Activated naive CD8-positive, alpha-beta T cell treated with anti-CD3 and anti-CD28 coated beads, Interleukin-2, amount 50 U/mL, for 24 hours (primary cell): Measurements from ENCODE around the gene CTSV.
"Not testable (repeated sequence)": the region's sequence is repeated elsewhere in the genome, so short reads cannot be mapped to it uniquely, and the experiment has no call there.

Source experiments
- ATAC-seq: fragments of 150-1000 bp; cut with Tn5 transposase; one replicate; pipeline ENCODE4 v1.10.0; 2021
- DNase-seq: peaks from one replicate; pipeline ENCODE4 v3.0.0; 2021
- H3K27ac Mint-ChIP-seq: one replicate; pipeline ENCODE4 v1.8.0; 2021; ENCODE audit warnings: mild to moderate bottlenecking, mixed read lengths
- H3K27me3 Mint-ChIP-seq: one replicate; pipeline ENCODE4 v1.8.0; 2021; ENCODE audit warnings: mixed read lengths
- H3K36me3 Mint-ChIP-seq: one replicate; pipeline ENCODE4 v1.8.0; 2021; ENCODE audit warnings: low read depth, mixed read lengths
- H3K4me1 Mint-ChIP-seq: one replicate; pipeline ENCODE4 v1.8.0; 2021; ENCODE audit warnings: mixed read lengths
- H3K4me3 Mint-ChIP-seq: one replicate; pipeline ENCODE4 v1.8.0; 2021; ENCODE audit warnings: mild to moderate bottlenecking, moderate library complexity, mixed read lengths
- H3K9me3 Mint-ChIP-seq: one replicate; pipeline ENCODE4 v1.8.0; 2021; ENCODE audit warnings: mixed read lengths

Gene CTSV

DNA sequence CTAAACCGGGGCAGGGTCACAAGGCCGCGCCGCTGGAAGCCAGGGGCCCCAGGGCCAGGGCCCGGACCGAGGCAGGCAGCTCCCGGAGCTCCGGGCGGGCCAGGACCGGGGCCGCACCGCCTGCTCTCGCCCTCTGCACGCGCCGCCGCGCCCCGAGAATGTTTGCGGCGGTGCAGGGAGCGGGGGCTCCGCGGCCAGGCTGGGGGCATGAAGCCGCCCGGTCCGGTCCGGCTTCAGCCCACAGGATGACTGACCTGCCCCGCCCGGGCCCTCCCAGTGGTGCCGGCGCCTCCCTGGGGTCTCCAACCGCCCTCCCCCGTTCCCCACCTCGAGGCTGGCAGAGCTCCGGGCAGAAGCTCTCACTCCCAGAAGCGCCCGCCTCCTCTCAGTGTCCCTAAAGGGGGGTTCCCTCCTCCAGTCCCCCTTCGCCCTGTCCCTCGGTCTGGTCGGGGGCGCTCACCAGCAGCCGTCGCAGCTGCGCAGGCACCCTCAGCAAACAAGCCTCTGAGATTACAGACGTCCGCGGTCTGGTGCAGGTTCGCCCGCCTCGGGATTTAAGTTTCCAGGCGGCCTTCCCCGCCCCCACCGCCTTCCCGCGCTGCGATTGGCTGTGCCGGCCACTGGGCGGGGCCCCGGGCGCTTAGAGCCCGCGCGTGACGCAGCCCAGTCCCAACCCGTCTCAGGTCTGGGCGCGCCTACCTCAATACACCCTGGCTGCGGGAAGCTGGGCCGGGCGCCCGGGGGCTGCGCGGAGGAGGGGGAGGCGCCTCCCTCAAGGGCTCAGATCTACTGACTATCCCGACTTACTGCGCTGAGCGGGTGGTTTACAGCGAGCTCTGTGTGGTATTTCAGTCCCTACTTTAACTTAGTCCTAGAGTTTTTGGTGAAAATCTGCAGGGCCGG, at the start of gene CTSV:
TSS of gene CTSV (minus strand) at position 532 of the 903 bp plus-strand sequence. CDS start 1,099 bp downstream, outside the sequence.
- H3K9me3 Mint-ChIP-seq, result no peaks in the 10 kb centered on the region
- H3K4me1 Mint-ChIP-seq, result peaks cover 4% of the 10 kb centered on the region
- no peak within 1 kb of the TSS for H3K27ac Mint-ChIP-seq
- peak; percentile 84 for DNase-seq
- peak within 1 kb of the TSS; percentile 79 for H3K4me3 Mint-ChIP-seq
- peaks cover 56% of the 10 kb centered on the region for H3K27me3 Mint-ChIP-seq
- peak; percentile 99 for ATAC-seq
- H3K36me3 Mint-ChIP-seq, result no peaks in the 10 kb centered on the region

DNA sequence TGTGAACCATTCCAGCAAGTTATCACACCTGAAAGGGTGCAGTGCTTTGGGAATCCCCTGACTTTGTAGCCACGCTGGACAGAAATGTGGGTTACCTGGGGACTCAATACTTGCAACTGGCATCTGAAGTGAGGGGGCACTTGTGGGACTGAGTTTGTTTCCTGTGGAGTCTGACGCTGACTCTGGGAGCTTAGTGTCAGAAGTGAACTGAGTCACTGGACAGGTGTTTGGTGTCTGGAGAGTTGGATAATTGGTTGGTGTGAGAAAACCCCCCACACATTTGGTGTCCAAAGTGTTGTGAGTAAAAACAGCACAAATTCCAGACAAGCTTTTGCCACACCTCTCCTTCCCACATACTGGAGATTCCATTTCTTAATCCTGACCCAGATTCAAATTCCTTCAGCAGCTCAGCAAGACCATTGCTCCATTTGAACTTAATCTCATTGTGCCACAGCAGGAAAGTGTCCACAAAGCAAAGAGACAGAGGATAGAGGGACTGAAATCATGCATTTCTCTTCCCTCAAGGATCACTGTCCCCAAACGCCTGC, 48.8 kb upstream of the CTSV start:
- ATAC-seq, H3K4me3 Mint-ChIP-seq, H3K27ac Mint-ChIP-seq, H3K4me1 Mint-ChIP-seq, H3K36me3 Mint-ChIP-seq, DNase-seq, H3K9me3 Mint-ChIP-seq: not testable (repeated sequence)
- peaks cover 45% of the 10 kb centered on the region for H3K27me3 Mint-ChIP-seq

DNA sequence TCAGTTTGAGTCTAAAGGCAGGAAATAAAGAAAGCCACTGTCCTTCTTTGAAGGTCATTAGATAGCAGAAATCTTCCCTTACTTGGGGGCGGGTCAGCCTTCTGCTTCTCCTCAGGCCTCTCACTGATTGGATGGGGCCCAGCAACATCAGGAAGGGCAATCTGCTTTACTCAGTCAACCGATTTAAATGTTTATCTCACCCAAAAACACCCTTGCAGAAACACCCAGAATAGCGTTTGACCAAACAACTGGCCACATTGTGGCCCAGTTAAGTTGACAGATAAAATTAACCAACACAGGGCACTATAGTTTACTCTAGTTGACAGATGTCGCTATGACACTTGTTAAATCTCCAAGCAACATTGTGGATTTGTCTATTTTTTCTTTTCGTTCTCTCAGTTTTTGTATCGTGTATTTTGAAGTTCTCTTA, 45.6 kb upstream of the CTSV start:
- not testable (repeated sequence) for ATAC-seq, H3K4me1 Mint-ChIP-seq, H3K27ac Mint-ChIP-seq, H3K4me3 Mint-ChIP-seq, H3K36me3 Mint-ChIP-seq, DNase-seq, H3K9me3 Mint-ChIP-seq
- peaks cover 54% of the 10 kb centered on the region for H3K27me3 Mint-ChIP-seq

DNA sequence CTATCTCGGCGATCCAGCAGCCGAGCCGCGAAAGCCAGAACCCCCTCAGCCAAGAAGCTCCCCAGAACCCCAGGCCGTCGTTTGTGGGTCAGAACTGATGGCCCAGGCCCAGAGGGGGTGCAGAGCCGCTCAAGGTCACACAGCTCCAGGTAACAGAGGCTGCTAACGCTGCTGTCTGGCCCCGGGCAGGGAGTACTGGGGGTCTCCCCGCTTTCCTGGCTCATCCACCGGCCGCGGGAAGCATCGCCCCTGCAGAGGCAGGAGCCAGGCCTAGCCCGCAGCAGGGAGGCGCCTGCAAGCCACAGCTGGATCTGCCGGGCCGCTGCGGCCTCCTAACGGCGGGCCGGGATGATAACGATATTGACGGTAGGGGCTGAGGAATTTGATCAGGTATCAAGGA, 39.4 kb upstream of the CTSV start:
- ATAC-seq (no peak), DNase-seq (no peak)
- H3K27me3 Mint-ChIP-seq, result peaks cover 55% of the 10 kb centered on the region
- H3K4me3 Mint-ChIP-seq, result no peak overlapping the region
- no peaks in the 10 kb centered on the region for H3K36me3 Mint-ChIP-seq
- H3K9me3 Mint-ChIP-seq, result no peaks in the 10 kb centered on the region
- no peak overlapping the region for H3K27ac Mint-ChIP-seq
- no peaks in the 10 kb centered on the region for H3K4me1 Mint-ChIP-seq

DNA sequence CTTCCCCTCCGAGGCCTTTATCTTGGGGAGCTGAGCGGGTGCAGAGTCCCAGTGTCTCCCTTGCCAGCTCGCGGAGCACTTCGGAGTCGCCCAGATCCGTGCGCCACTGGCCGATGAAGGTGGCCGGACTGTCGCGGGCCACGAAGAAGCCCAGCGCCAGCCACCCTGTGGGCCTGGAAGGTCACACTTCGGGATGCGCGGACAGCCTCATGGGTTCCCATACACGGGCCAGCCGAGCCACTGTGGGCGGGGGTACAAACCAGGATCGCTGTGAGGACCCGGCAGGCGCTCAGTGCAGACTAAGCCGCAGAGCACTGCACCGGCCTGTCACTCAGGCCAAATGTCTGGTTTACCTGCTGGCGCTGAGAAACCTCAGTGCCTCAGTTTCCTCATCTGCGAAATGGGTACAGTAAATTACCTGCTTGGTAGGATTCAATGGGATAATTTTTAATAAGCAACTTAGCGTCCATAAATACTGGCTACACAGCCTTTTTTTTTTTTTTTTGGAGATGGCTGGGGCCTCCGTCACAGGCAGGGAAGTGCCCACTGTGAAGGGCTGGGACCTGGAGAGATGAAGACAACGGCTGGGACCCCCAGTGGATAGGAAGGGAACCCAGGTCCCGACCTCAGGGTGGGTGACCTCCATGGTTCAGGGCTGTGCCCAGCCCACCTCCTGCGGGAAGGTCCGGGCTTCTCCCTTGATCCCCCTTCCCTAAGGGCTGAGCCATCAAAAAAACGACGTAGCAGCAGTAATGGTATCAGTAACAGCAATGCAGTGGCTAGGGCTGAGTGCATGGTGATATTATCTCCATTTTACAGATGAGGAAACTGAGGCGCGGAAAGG, 38.7 kb upstream of the CTSV start:
- DNase-seq, result no peak
- Mint-ChIP-seq H3K4me3 (no peak overlapping the region), H3K9me3 (no peaks in the 10 kb centered on the region), H3K4me1 (no peaks in the 10 kb centered on the region), H3K27ac (no peak overlapping the region), H3K27me3 (peaks cover 58% of the 10 kb centered on the region), H3K36me3 (no peaks in the 10 kb centered on the region)
- no peak for ATAC-seq

DNA sequence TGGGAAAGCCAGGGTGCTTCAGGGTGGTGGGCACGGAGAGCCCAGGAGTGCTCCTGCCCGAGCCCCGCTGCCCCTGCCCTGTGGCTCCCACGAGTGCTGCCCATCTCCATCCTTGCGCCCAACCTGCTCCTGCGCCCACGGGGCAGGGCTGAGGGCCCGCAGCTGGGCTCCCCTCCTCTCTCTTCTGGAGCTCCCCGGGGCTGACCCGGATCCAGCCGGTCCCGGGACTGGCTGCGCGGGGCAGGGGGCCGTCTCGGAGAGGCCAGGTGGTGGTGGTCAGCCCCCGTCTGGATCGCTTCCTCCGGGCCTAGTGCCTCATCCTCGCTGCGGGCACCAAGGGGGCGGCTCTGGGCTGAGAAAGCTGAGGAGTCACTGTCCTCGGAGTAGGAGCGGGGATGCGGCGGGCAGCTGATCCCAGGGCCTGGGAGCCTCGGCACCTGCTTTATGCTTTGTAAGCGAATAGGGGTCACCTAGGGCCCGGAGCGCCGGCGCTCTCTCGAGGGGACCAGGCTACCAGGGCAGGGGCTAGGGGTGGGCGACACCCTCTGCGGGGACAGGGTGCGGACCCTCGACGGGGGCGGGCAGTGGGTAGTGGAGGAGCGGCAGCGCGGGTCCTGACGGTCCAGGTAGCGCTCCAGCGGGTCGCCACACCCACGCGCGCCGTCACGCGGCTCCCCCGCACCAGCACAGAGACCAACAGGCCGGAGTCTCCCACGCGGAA, 37.9 kb upstream of the CTSV start:
- H3K4me3 Mint-ChIP-seq, ATAC-seq, DNase-seq, H3K4me1 Mint-ChIP-seq, H3K9me3 Mint-ChIP-seq, H3K27ac Mint-ChIP-seq, H3K36me3 Mint-ChIP-seq: not testable (repeated sequence)
- peaks cover 54% of the 10 kb centered on the region for H3K27me3 Mint-ChIP-seq

DNA sequence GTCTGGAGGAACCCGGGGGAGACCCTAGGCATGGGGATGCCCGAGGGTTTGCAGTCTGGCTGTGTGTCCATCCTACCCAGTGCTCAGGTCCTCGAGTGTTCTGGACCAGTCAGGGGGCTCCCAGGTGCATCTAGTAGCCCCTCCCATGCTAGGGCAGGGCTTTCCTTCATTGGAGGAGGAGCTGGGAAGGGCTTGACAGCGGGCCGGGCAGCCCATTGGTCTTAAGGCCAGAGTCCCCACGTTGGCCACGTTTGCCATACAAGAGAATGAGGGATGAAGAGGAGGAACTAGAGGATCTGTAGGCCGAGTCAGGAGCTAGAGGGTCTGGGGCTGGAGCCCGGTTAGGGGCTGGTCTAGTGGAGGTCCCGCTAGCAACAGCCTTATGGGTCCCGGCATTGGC, 37.3 kb upstream of the CTSV start:
- no peak overlapping the region for H3K4me3 Mint-ChIP-seq
- peaks cover 53% of the 10 kb centered on the region for H3K27me3 Mint-ChIP-seq

DNA sequence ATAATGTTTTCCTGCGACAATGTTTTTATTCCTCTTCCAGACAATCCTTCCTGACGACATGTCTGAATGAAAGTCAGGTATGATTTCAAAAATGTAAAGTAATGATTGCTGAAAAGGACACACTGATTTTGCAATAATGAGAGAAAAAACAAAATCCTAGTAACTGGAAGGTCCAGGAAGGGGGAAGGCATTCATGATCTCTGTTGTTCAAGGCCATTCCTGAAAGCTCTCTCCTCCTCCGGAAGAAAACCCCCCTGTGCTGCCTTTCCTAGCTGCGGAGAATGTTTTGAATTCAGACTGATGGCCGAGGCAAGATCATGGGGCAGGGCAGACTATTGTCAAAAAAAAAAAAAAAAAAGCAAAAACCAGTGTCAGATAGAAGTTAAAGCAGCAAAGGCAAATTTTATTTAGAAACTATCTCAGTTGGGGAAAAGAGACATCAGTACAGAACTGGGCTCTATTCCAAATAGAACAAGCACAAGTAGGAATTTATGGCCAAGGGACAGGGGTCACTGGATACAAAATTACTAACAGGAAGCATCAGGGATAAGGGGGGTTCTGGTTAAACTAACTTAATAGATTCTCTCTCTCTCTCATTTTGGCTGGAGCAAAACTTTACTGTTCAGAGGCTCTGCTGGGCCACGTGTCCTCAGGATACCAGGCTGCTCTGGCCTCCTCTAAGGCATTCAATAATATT, 36.5 kb upstream of the CTSV start:
- Mint-ChIP-seq H3K4me3 (no peak overlapping the region), H3K36me3 (no peaks in the 10 kb centered on the region), H3K4me1 (no peaks in the 10 kb centered on the region), H3K27ac (no peak overlapping the region), H3K27me3 (peaks cover 48% of the 10 kb centered on the region), H3K9me3 (no peaks in the 10 kb centered on the region)
- DNase-seq, result no peak
- no peak for ATAC-seq

More for the DNA sequence above, 37.3 kb upstream of the CTSV start:
- DNase-seq, result no peak
- no peaks in the 10 kb centered on the region for H3K4me1 Mint-ChIP-seq
- no peaks in the 10 kb centered on the region for H3K9me3 Mint-ChIP-seq
- no peak overlapping the region for H3K27ac Mint-ChIP-seq
- H3K36me3 Mint-ChIP-seq, result no peaks in the 10 kb centered on the region
- no peak for ATAC-seq

DNA sequence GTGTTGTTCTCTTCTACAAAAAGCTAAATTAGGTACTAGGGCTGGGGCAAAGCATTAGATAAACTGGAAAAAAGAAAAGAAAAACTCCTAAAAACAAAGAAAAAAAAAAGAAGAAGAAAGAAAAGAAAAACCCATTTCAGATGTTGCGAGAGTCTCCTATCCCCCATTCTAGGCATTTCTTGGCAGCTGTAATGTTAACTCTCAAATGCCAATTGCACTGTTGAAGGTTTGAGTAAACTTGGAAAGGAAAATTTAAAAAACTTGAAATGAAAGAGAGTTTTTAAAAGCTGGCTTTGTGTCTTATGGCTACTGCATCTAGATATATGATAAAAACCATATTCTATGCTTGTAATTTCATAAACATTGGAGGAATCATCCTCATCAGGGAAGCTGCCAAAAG, 34.6 kb upstream of the CTSV start:
- no peak overlapping the region for H3K27ac Mint-ChIP-seq
- ATAC-seq, result no peak
- no peak overlapping the region for H3K4me3 Mint-ChIP-seq
- no peaks in the 10 kb centered on the region for H3K9me3 Mint-ChIP-seq
- no peaks in the 10 kb centered on the region for H3K4me1 Mint-ChIP-seq
- no peaks in the 10 kb centered on the region for H3K36me3 Mint-ChIP-seq
- no peak for DNase-seq
- peaks cover 34% of the 10 kb centered on the region for H3K27me3 Mint-ChIP-seq

DNA sequence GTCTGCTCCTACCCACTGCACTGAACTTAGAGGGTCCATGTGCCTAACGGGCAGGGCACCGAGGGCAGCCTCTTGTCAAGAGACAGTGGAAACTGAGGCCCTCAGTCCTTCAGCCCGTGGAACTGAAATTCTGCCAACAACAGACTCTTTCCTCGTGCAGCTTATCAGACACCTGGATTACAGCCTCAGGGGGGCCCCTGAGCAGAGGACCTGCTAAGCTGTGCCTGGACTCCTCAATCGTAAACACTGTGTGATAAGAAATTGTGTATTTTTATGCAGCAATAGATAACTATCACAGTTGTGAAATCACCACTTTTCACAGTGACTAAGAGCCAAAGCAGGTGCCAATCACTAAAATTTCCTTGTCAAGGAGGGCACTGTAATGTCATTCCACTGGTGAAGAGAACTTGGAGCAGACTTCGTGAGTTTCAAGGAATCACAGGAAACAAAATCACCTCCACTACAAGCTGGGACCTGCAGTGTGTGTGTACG, 33.4 kb upstream of the CTSV start:
- ATAC-seq, result no peak
- no peak for DNase-seq
- Mint-ChIP-seq H3K9me3 (no peaks in the 10 kb centered on the region), H3K27me3 (peaks cover 36% of the 10 kb centered on the region), H3K27ac (no peak overlapping the region), H3K4me3 (no peak overlapping the region), H3K36me3 (no peaks in the 10 kb centered on the region), H3K4me1 (no peaks in the 10 kb centered on the region)

DNA sequence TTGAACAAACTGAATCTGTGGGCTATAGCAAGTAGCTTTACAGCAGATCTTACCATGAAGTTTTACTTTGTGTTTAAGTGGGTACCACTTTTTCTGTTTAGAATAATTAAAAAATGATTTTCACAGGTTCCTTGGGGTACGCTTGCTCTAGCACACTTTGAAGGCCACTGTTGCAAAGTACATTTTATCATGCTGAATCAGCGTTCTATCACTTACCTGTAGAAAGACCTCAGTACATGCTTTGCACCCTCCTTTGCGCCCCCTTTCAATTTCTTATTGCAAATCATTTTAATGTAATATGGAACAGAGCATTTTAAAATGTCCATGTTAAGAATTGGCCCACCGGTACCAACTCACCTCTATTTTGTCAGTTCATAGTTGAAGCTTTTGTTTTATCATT, 31.4 kb upstream of the CTSV start:
- DNase-seq, ATAC-seq, H3K36me3 Mint-ChIP-seq, H3K4me1 Mint-ChIP-seq, H3K4me3 Mint-ChIP-seq, H3K27ac Mint-ChIP-seq: not testable (repeated sequence)
- H3K27me3 Mint-ChIP-seq, result peaks cover 30% of the 10 kb centered on the region
- H3K9me3 Mint-ChIP-seq, result peaks cover 11% of the 10 kb centered on the region

DNA sequence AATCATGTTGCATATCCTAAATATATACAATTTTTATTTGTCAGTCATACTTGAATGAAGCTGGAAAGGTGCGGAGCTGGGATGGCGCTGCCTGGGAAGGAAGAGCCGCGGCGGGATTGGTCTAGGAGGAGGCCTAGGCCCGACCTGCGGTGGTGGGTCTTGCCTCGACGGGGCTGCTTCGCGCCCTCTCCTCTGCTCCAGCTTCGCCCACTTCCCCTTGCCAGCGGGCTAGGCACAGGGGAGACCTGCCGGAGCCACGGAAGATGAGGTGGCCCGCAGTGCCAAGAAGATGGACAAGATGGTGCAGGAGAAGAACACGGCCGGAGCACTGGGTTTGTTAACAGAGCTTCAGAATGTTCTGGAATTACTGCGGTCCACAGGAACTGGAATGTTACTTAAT, 28.5 kb upstream of the CTSV start:
- Mint-ChIP-seq H3K27me3 (peaks cover 14% of the 10 kb centered on the region), H3K4me1 (peaks cover 5% of the 10 kb centered on the region), H3K27ac (no peak overlapping the region), H3K9me3 (peaks cover 13% of the 10 kb centered on the region), H3K36me3 (no peaks in the 10 kb centered on the region), H3K4me3 (no peak overlapping the region)
- DNase-seq, result no peak
- ATAC-seq, result no peak

DNA sequence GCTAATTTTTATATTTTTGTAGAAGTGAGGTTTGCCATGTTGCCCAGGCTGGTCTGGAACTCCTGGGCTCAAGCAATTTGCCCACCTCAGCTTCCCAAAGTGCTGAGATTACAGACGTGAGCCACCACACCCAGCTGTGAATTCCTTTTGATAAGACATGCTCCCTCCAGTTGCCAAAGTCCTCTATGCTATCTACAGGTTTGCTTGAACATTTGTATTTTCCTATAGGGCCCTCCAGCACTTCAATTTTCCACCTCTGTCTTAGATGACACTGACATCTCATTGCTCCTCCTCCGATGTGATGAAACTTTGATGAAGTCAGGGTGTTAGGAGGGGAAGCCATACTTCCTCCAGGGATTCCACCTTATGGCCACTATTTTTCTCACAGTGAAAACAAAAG, 25.2 kb upstream of the CTSV start:
- peaks cover 12% of the 10 kb centered on the region for H3K4me1 Mint-ChIP-seq
- H3K27ac Mint-ChIP-seq, result no peak overlapping the region
- H3K4me3 Mint-ChIP-seq, result no peak overlapping the region
- peaks cover 13% of the 10 kb centered on the region for H3K9me3 Mint-ChIP-seq
- DNase-seq, result no peak
- peaks cover 17% of the 10 kb centered on the region for H3K27me3 Mint-ChIP-seq
- H3K36me3 Mint-ChIP-seq, result no peaks in the 10 kb centered on the region
- no peak for ATAC-seq
